NCI-H2171 (cell line): ENCODE measurements around the gene AP2S1.
"Not testable (repeated sequence)": the region's sequence is repeated elsewhere in the genome, so short reads cannot be mapped to it uniquely, and the experiment has no call there.

Source experiments
- DNase-seq: peaks from one replicate; lab custom pipeline; 2025; lab: John Stamatoyannopoulos, UW

Gene AP2S1

GRCh38 chr19:46850228-46851203, at the start of gene AP2S1:
AP2S1 (minus strand) TSS chr19:46850846; CDS start chr19:46850766, 80 bp downstream.
- DNase-seq = peak; percentile 98

- no peak for DNase-seq
Observed at GRCh38 chr19:46900341-46900740, 49.7 kb upstream of the AP2S1 start.

- no peak for DNase-seq
Observed at GRCh38 chr19:46898731-46899130, 48.1 kb upstream of the AP2S1 start.

- peak; percentile 2 for DNase-seq
Observed at GRCh38 chr19:46896076-46896794, 45.6 kb upstream of the AP2S1 start.

GRCh38 chr19:46892252-46893179, 41.9 kb upstream of the AP2S1 start:
- no peak for DNase-seq

GRCh38 chr19:46890423-46891170, 40.0 kb upstream of the AP2S1 start:
- DNase-seq = no peak

GRCh38 chr19:46887240-46887782, 36.7 kb upstream of the AP2S1 start:
- DNase-seq = no peak

GRCh38 chr19:46886546-46887239, 36.0 kb upstream of the AP2S1 start:
- DNase-seq = no peak

- no peak for DNase-seq
Observed at GRCh38 chr19:46885411-46885810, 34.8 kb upstream of the AP2S1 start.

- DNase-seq = not testable (repeated sequence)
Observed at GRCh38 chr19:46882751-46883150, 32.1 kb upstream of the AP2S1 start.

- DNase-seq = no peak
Observed at GRCh38 chr19:46882034-46882433, 31.4 kb upstream of the AP2S1 start.

GRCh38 chr19:46881092-46881491, 30.4 kb upstream of the AP2S1 start:
- no peak for DNase-seq

GRCh38 chr19:46880431-46880830, 29.8 kb upstream of the AP2S1 start:
- no peak for DNase-seq

- no peak for DNase-seq
Observed at GRCh38 chr19:46878613-46879375, 28.1 kb upstream of the AP2S1 start.

- DNase-seq = no peak
Observed at GRCh38 chr19:46875657-46876056, 25.0 kb upstream of the AP2S1 start.

- no peak for DNase-seq
Observed at GRCh38 chr19:46875234-46875633, 24.6 kb upstream of the AP2S1 start.

GRCh38 chr19:46872967-46873366, 22.3 kb upstream of the AP2S1 start:
- no peak for DNase-seq

- not testable (repeated sequence) for DNase-seq
Observed at GRCh38 chr19:46871173-46871572, 20.5 kb upstream of the AP2S1 start.

GRCh38 chr19:46868025-46868802, 17.6 kb upstream of the AP2S1 start:
- no peak for DNase-seq
